Measurements from ENCODE around the gene TMOD4.
A peak's percentile ranks its signal among the peaks of the same experiment; 100 is the strongest.

TMOD4 gene

GRCh38 chr1:151193856-151194255 is 18.1 kb upstream of the TMOD4 start:
- no peak overlapping the region for H3K4me3 ChIP-seq (ENCODE audit: low read depth, low read length)
- no peak overlapping the region for H2AFZ ChIP-seq (ENCODE audit: insufficient read depth, low read length, poor library complexity)
- H3K4me2 ChIP-seq (ENCODE audit: low read length), result no peak overlapping the region
- H2AK5ac ChIP-seq (ENCODE audit: low read length), result no peak overlapping the region
- no peaks in the 10 kb centered on the region for H3K9me3 ChIP-seq (ENCODE audit: insufficient read depth, low read depth, low read length)
- DNase-seq, result no peak
- no peak overlapping the region for H3K23ac ChIP-seq (ENCODE audit: low read length)
- H3K27ac ChIP-seq (ENCODE audit: low read depth, low read length), result no peak overlapping the region
- peaks cover 17% of the 10 kb centered on the region for H3K79me1 ChIP-seq (ENCODE audit: low read length)
- peaks cover 6 to 9% of the 10 kb centered on the region in 2 experiments for H3K4me1 ChIP-seq (ENCODE audit: control insufficient read depth in 1 of 2, insufficient read depth in 2 of 2, low read length in 2 of 2)
- no peak overlapping the region for H4K12ac ChIP-seq (ENCODE audit: low read depth, low read length)
- H3K4ac ChIP-seq (ENCODE audit: low read depth, low read length), result no peak overlapping the region
- WGBS (ENCODE audit: extremely low coverage, insufficient coverage, insufficient read length), result no CpG with 5 or more reads among the region's 1 CpG
- H2BK120ac ChIP-seq (ENCODE audit: insufficient read depth, low read length, poor library complexity), result no peak overlapping the region
- H3K14ac ChIP-seq (ENCODE audit: low read length), result no peak overlapping the region
- no peak overlapping the region for H3K18ac ChIP-seq (ENCODE audit: low read length)
- H4K91ac ChIP-seq (ENCODE audit: low read depth, low read length), result no peak overlapping the region
- H3K9ac ChIP-seq (ENCODE audit: low read length), result no peak overlapping the region
- no peak overlapping the region for H2BK12ac ChIP-seq (ENCODE audit: low read length)
- H3K79me2 ChIP-seq (ENCODE audit: control insufficient read depth, insufficient read depth, low read length, poor library complexity), result peaks cover 12% of the 10 kb centered on the region
- H4K8ac ChIP-seq (ENCODE audit: low read depth, low read length), result no peak overlapping the region
- no peaks in the 10 kb centered on the region for H3K27me3 ChIP-seq (ENCODE audit: insufficient read depth, low read length)
- no peak overlapping the region for H2BK5ac ChIP-seq (ENCODE audit: low read depth, low read length, poor library complexity)
- H3K36me3 ChIP-seq (ENCODE audit: control insufficient read depth in 1 of 2, insufficient read depth in 2 of 2, low read length in 2 of 2), result no peaks in the 10 kb centered on the region

DNA sequence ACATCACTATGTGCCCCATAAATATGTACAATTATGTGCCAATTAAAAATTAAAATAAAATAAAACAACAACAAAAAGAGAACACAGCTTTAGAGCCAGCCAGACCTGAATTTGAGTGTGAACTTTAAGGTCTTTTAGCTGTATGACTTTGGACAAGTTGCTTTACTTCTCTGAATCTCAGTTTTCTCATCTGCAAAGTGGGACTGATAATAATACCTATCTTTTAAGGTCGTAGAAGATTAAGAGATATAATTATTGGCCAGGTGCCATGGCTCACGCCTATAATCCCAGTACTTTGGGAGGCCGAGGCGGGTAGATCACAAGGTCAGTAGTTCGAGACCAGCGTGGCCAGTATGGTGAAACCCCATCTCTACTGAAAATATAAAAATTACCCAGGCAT is 17.5 kb upstream of the TMOD4 start:
- Histone ChIP-seq H3K23ac (ENCODE audit: low read length) (no peak overlapping the region), H2BK120ac (ENCODE audit: insufficient read depth, low read length, poor library complexity) (no peak overlapping the region), H3K4me2 (ENCODE audit: low read length) (no peak overlapping the region), H3K4me3 (ENCODE audit: low read depth, low read length) (no peak overlapping the region), H3K79me2 (ENCODE audit: control insufficient read depth, insufficient read depth, low read length, poor library complexity) (peaks cover 8% of the 10 kb centered on the region), H3K9ac (ENCODE audit: low read length) (no peak overlapping the region), H4K91ac (ENCODE audit: low read depth, low read length) (no peak overlapping the region), H3K9me3 (ENCODE audit: insufficient read depth, low read depth, low read length) (no peaks in the 10 kb centered on the region), H2BK12ac (ENCODE audit: low read length) (no peak overlapping the region), H3K36me3 (ENCODE audit: control insufficient read depth in 1 of 2, insufficient read depth in 2 of 2, low read length in 2 of 2) (no peaks in the 10 kb centered on the region), H4K8ac (ENCODE audit: low read depth, low read length) (no peak overlapping the region), H4K12ac (ENCODE audit: low read depth, low read length) (no peak overlapping the region), H2AFZ (ENCODE audit: insufficient read depth, low read length, poor library complexity) (no peak overlapping the region), H2BK5ac (ENCODE audit: low read depth, low read length, poor library complexity) (no peak overlapping the region), H3K79me1 (ENCODE audit: low read length) (peaks cover 12% of the 10 kb centered on the region), H3K27ac (ENCODE audit: low read depth, low read length) (no peak overlapping the region), H3K4me1 (ENCODE audit: control insufficient read depth in 1 of 2, insufficient read depth in 2 of 2, low read length in 2 of 2) (peaks cover 9% of the 10 kb centered on the region in 2 experiments), H3K27me3 (ENCODE audit: insufficient read depth, low read length) (no peaks in the 10 kb centered on the region), H3K14ac (ENCODE audit: low read length) (no peak overlapping the region), H3K18ac (ENCODE audit: low read length) (no peak overlapping the region), H3K4ac (ENCODE audit: low read depth, low read length) (no peak overlapping the region), H2AK5ac (ENCODE audit: low read length) (no peak overlapping the region)
- no peak for DNase-seq
- no CpG with 5 or more reads among the region's 6 CpGs for WGBS (ENCODE audit: extremely low coverage, insufficient coverage, insufficient read length)

DNA sequence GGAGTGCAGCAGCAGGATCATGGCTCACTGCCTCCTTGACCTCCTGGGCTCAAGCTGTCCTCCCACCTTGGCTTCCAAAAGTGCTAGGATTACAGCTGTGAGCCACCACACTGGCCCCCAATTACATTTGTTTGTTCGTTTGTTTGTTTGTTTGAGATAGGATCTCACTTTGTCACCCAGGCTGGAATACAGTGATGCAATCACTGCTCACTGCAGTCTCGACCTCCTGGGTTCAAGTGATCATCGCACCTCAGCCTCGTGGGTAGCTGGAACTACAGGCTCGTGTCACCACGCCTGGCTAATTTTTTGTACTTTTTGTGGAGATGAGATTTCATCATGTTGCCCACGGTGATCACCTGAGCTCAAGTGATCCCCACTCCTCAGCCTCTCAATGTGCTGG is 16.3 kb upstream of the TMOD4 start:
- Histone ChIP-seq H2BK12ac (ENCODE audit: low read length) (no peak overlapping the region), H3K4me3 (ENCODE audit: low read depth, low read length) (no peak overlapping the region), H3K18ac (ENCODE audit: low read length) (no peak overlapping the region), H3K4ac (ENCODE audit: low read depth, low read length) (no peak overlapping the region), H2AFZ (ENCODE audit: insufficient read depth, low read length, poor library complexity) (no peak overlapping the region), H3K79me1 (ENCODE audit: low read length) (peaks cover 10% of the 10 kb centered on the region), H2BK120ac (ENCODE audit: insufficient read depth, low read length, poor library complexity) (no peak overlapping the region), H3K27ac (ENCODE audit: low read depth, low read length) (no peak overlapping the region), H2BK5ac (ENCODE audit: low read depth, low read length, poor library complexity) (no peak overlapping the region), H3K79me2 (ENCODE audit: control insufficient read depth, insufficient read depth, low read length, poor library complexity) (peaks cover 8% of the 10 kb centered on the region), H4K12ac (ENCODE audit: low read depth, low read length) (no peak overlapping the region), H3K36me3 (ENCODE audit: control insufficient read depth in 1 of 2, insufficient read depth in 2 of 2, low read length in 2 of 2) (no peaks in the 10 kb centered on the region), H3K4me1 (ENCODE audit: control insufficient read depth in 1 of 2, insufficient read depth in 2 of 2, low read length in 2 of 2) (peaks cover 5 to 9% of the 10 kb centered on the region in 2 experiments), H3K27me3 (ENCODE audit: insufficient read depth, low read length) (no peaks in the 10 kb centered on the region), H3K9me3 (ENCODE audit: insufficient read depth, low read depth, low read length) (no peaks in the 10 kb centered on the region), H3K14ac (ENCODE audit: low read length) (no peak overlapping the region), H4K91ac (ENCODE audit: low read depth, low read length) (no peak overlapping the region), H3K4me2 (ENCODE audit: low read length) (no peak overlapping the region), H2AK5ac (ENCODE audit: low read length) (no peak overlapping the region), H3K23ac (ENCODE audit: low read length) (no peak overlapping the region), H3K9ac (ENCODE audit: low read length) (no peak overlapping the region), H4K8ac (ENCODE audit: low read depth, low read length) (no peak overlapping the region)
- DNase-seq, result no peak
- WGBS (ENCODE audit: extremely low coverage, insufficient coverage, insufficient read length), result no CpG with 5 or more reads among the region's 7 CpGs

DNA sequence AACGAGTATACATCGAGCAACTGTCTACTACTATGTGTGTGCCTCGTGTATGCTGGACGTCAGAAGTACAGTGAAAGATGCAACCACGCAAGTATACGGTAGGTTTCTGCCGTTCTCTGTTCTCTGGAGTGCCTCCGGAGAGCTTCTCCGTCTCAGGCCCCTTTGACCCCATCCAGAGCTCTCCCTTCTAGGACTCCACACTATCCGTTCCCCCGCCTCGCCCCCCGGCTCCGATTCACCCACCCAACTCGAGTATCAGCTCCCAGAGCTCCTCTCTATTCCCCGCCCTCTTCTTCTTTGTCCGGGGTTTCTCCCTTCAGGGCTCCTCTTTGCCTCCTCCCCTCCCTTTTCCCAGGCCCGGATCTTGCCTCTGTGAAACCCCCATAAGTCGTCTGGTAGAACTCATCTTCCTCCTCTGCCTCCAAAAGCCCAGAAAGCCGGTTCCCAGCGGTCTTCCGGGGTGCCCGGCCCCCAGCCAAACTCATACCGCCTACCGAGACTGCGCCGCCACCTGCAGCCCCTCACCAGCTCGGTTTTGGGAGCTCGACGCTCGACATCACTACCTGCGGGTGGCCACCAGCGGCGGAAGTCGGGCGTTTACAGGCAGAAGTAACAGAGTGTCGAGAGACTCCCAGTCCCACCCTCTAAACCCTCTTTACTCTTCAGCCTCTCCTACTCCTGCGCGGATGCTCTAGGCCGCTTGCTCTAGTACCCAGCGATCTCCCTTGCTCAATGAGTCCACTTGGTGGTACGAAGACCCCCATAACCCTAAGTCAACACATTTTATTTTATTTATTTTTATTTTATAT is 14.1 kb upstream of the TMOD4 start, which contains the start of gene VPS72:
VPS72 (minus strand) TSS at position 561 of the 809 bp plus-strand sequence; CDS start at position 485, 76 bp downstream.
- no peaks in the 10 kb centered on the region for H3K9me3 ChIP-seq (ENCODE audit: insufficient read depth, low read depth, low read length)
- peak within 1 kb of the TSS; percentile 80 for H3K14ac ChIP-seq (ENCODE audit: low read length)
- H3K4me1 ChIP-seq (ENCODE audit: control insufficient read depth in 1 of 2, insufficient read depth in 2 of 2, low read length in 2 of 2), result peaks cover 3 to 5% of the 10 kb centered on the region in 2 experiments
- H3K4ac ChIP-seq (ENCODE audit: low read depth, low read length), result peak within 1 kb of the TSS; percentile 90
- H3K79me2 ChIP-seq (ENCODE audit: control insufficient read depth, insufficient read depth, low read length, poor library complexity), result peaks cover 8% of the 10 kb centered on the region
- peak within 1 kb of the TSS; percentile 54 for H3K4me2 ChIP-seq (ENCODE audit: low read length)
- H3K18ac ChIP-seq (ENCODE audit: low read length), result peak within 1 kb of the TSS; percentile 80
- H2AFZ ChIP-seq (ENCODE audit: insufficient read depth, low read length, poor library complexity), result peak within 1 kb of the TSS; percentile 92
- H4K12ac ChIP-seq (ENCODE audit: low read depth, low read length), result peak within 1 kb of the TSS; percentile 97
- H3K23ac ChIP-seq (ENCODE audit: low read length), result no peak within 1 kb of the TSS
- no CpG with 5 or more reads among the region's 42 CpGs for WGBS (ENCODE audit: extremely low coverage, insufficient coverage, insufficient read length)
- H2BK5ac ChIP-seq (ENCODE audit: low read depth, low read length, poor library complexity), result peak within 1 kb of the TSS; percentile 83
- H3K9ac ChIP-seq (ENCODE audit: low read length), result peak within 1 kb of the TSS; percentile 83
- peaks cover 8% of the 10 kb centered on the region for H3K79me1 ChIP-seq (ENCODE audit: low read length)
- no peak within 1 kb of the TSS for H2BK12ac ChIP-seq (ENCODE audit: low read length)
- H4K91ac ChIP-seq (ENCODE audit: low read depth, low read length), result peak within 1 kb of the TSS; percentile 88
- H3K36me3 ChIP-seq (ENCODE audit: control insufficient read depth in 1 of 2, insufficient read depth in 2 of 2, low read length in 2 of 2), result peaks cover 4 to 7% of the 10 kb centered on the region in 2 experiments
- H3K4me3 ChIP-seq (ENCODE audit: low read depth, low read length), result peak within 1 kb of the TSS; percentile 79
- no peaks in the 10 kb centered on the region for H3K27me3 ChIP-seq (ENCODE audit: insufficient read depth, low read length)
- H4K8ac ChIP-seq (ENCODE audit: low read depth, low read length), result peak within 1 kb of the TSS; percentile 97
- H3K27ac ChIP-seq (ENCODE audit: low read depth, low read length), result peak within 1 kb of the TSS; percentile 77
- peak within 1 kb of the TSS; percentile 87 for H2AK5ac ChIP-seq (ENCODE audit: low read length)
- peak within 1 kb of the TSS; percentile 91 for H2BK120ac ChIP-seq (ENCODE audit: insufficient read depth, low read length, poor library complexity)
- peak; percentile 81 to 86 for DNase-seq

Data from trophoblast cell (in vitro differentiated cells and primary cell).